ENCODE data around the gene PCDHB14. TPM values are rescaled to one million over a fixed set of nuclear protein-coding genes. Genes with fewer than 3 reads are reported as not detected.
"Not testable (repeated sequence)": the region's sequence is repeated elsewhere in the genome, so short reads cannot be mapped to it uniquely, and the experiment has no call there.

The PCDHB14 gene
- total and polyA plus RNA-seq, 2 donors (not counting 1 experiment from before 2014, with no cell fraction given) = not detected

DNA sequence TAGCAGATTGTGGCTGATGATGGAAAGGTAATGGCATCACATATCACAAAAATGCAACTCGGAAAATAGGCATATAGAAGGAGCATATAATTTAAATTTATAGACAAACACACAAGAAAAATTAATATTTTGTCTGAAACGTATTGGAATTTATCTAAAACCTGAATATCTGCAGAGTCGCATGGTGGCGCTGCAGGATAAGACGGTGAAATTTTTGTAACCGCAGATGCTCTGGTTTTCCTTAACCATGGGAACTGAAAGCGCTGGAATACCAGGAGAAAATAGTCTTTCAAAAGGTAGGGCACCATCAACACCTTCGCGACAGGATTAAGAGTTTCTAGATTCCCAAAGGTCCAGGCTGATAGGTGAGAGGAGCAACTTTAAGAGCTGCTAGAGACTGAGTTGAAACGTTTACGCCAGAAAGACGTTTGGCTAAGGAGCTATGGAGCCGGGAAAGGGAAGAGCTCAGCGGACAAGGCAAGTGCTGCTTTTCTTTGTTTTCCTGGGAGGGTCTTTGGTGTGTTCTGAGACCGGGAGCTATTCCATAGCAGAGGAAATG lies 11.0 kb downstream of the PCDHB14 start:
- H3K27ac Mint-ChIP-seq = no peak overlapping the region
- Histone ChIP-seq H2AFZ (ENCODE audit: insufficient read depth, low read depth, low read length, poor library complexity, severe bottlenecking) (no peak overlapping the region), H3K9ac (ENCODE audit: low read length) (no peak overlapping the region), H3K4me3 (ENCODE audit: control extremely low read depth in 1 of 5, extremely low read depth in 1 of 5, insufficient read depth in 1 of 5, low read depth in 2 of 5, low read length in 4 of 5) (no peak overlapping the region), H3K4me1 (ENCODE audit: control insufficient read depth in 2 of 2, insufficient read depth in 2 of 2, low read length in 2 of 2) (no peaks in the 10 kb centered on the region), H4K20me1 (ENCODE audit: control insufficient read depth, insufficient read depth, low read length, poor library complexity, severe bottlenecking) (no peaks in the 10 kb centered on the region), H3K9me3 (ENCODE audit: control extremely low read depth in 1 of 3, control insufficient read depth in 2 of 3, insufficient read depth in 1 of 3, low read length in 2 of 3) (peaks cover 2 to 31% (median 30%) of the 10 kb centered on the region in 3 donors), H3K27ac (ENCODE audit: low read length in 2 of 2) (no peak overlapping the region), H3K4me2 (replicated peaks; ENCODE audit: low read depth, low read length, poor library complexity, severe bottlenecking) (no peak overlapping the region), H3K27me3 (replicated peaks in 1 of 4; ENCODE audit: control extremely low read depth in 1 of 4, control insufficient read depth in 3 of 4, insufficient read depth in 4 of 4, low read length in 3 of 4) (peaks cover 0 to 17% (median 14%) of the 10 kb centered on the region in 4 experiments), H3K79me2 (ENCODE audit: control insufficient read depth, insufficient read depth, low read length) (no peaks in the 10 kb centered on the region), H3K36me3 (replicated peaks in 1 of 2; ENCODE audit: control extremely low read depth in 1 of 2, control insufficient read depth in 1 of 2, extremely low read depth in 1 of 2, insufficient read depth in 2 of 2, low read length in 1 of 2) (no peaks in the 10 kb centered on the region)
- H3K27me3 Mint-ChIP-seq = peaks cover 12% of the 10 kb centered on the region
- intact Hi-C loops (cut with micrococcal nuclease) = no loop called here
- TF ChIP-seq CTCF (IDR thresholded peaks at IDR 0.05) = no peak
- TF ChIP-seq EZH2 (IDR thresholded peaks at IDR 0.05; ENCODE audit: borderline replicate concordance, insufficient read depth, low read depth, low read length, poor library complexity, severe bottlenecking) = no peak
- ChIA-PET POLR2A (no interaction called here), CTCF (interaction anchor here (0.9 kb wide), 1 partner anchor 10 kb away, joined by 3 read pairs; no protein-coding TSS in a partner anchor)
- H3K9me3 Mint-ChIP-seq (ENCODE audit: insufficient read depth) = peaks cover 14% of the 10 kb centered on the region
- DNase-seq (no peak), ATAC-seq (ENCODE audit: low read depth) (no peak)
- WGBS (ENCODE audit: insufficient coverage) = 17% methylated on average over 12 of the region's 15 CpGs
- no peak overlapping the region for H3K4me3 Mint-ChIP-seq
- no peaks in the 10 kb centered on the region for H3K4me1 Mint-ChIP-seq

DNA sequence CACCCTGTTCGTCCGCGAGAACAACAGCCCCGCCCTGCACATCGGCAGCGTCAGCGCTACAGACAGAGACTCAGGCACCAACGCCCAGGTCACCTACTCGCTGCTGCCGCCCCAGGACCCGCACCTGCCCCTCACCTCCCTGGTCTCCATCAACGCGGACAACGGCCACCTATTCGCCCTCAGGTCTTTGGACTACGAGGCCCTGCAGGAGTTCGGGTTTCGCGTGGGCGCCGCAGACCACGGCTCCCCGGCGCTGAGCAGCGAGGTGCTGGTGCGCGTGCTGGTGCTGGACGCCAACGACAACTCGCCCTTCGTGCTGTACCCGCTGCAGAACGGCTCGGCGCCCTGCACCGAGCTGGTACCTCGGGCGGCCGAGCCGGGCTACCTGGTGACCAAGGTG lies 12.8 kb downstream of the PCDHB14 start:
- H2AFZ ChIP-seq (ENCODE audit: insufficient read depth, low read depth, low read length, poor library complexity, severe bottlenecking); H3K4me2 ChIP-seq (replicated peaks; ENCODE audit: low read depth, low read length, poor library complexity, severe bottlenecking); CTCF ChIA-PET; H3K36me3 ChIP-seq (replicated peaks in 1 of 2; ENCODE audit: control extremely low read depth in 1 of 2, control insufficient read depth in 1 of 2, extremely low read depth in 1 of 2, insufficient read depth in 2 of 2, low read length in 1 of 2); H3K4me3 Mint-ChIP-seq; ATAC-seq (ENCODE audit: low read depth); H3K4me1 Mint-ChIP-seq; H3K4me1 ChIP-seq (ENCODE audit: control insufficient read depth in 2 of 2, insufficient read depth in 2 of 2, low read length in 2 of 2); intact Hi-C loops (cut with micrococcal nuclease); H3K4me3 ChIP-seq (ENCODE audit: control extremely low read depth in 1 of 5, extremely low read depth in 1 of 5, insufficient read depth in 1 of 5, low read depth in 2 of 5, low read length in 4 of 5); H3K9ac ChIP-seq (ENCODE audit: low read length); H3K79me2 ChIP-seq (ENCODE audit: control insufficient read depth, insufficient read depth, low read length); H3K27ac ChIP-seq (ENCODE audit: low read length in 2 of 2); H4K20me1 ChIP-seq (ENCODE audit: control insufficient read depth, insufficient read depth, low read length, poor library complexity, severe bottlenecking); H3K27ac Mint-ChIP-seq; POLR2A ChIA-PET; DNase-seq: not testable (repeated sequence)
- Mint-ChIP-seq H3K27me3 (peaks cover 27% of the 10 kb centered on the region), H3K9me3 (ENCODE audit: insufficient read depth) (peaks cover 16% of the 10 kb centered on the region)
- peaks cover 0 to 32% (median 17%) of the 10 kb centered on the region in 4 experiments for H3K27me3 ChIP-seq (replicated peaks in 1 of 4; ENCODE audit: control extremely low read depth in 1 of 4, control insufficient read depth in 3 of 4, insufficient read depth in 4 of 4, low read length in 3 of 4)
- WGBS (ENCODE audit: insufficient coverage) = 52% methylated on average over 40 of the region's 40 CpGs
- H3K9me3 ChIP-seq (ENCODE audit: control extremely low read depth in 1 of 3, control insufficient read depth in 2 of 3, insufficient read depth in 1 of 3, low read length in 2 of 3) = peaks cover 4 to 47% (median 35%) of the 10 kb centered on the region in 3 donors
